ENCODE measurements around the gene SPATA20.

- TF ChIP-seq POLR2A (IDR thresholded peaks at IDR 0.05) = no peak
- TF ChIP-seq, protein P1, sequence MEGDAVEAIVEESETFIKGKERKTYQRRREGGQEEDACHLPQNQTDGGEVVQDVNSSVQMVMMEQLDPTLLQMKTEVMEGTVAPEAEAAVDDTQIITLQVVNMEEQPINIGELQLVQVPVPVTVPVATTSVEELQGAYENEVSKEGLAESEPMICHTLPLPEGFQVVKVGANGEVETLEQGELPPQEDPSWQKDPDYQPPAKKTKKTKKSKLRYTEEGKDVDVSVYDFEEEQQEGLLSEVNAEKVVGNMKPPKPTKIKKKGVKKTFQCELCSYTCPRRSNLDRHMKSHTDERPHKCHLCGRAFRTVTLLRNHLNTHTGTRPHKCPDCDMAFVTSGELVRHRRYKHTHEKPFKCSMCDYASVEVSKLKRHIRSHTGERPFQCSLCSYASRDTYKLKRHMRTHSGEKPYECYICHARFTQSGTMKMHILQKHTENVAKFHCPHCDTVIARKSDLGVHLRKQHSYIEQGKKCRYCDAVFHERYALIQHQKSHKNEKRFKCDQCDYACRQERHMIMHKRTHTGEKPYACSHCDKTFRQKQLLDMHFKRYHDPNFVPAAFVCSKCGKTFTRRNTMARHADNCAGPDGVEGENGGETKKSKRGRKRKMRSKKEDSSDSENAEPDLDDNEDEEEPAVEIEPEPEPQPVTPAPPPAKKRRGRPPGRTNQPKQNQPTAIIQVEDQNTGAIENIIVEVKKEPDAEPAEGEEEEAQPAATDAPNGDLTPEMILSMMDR (IDR thresholded peaks at IDR 0.05) = no peak
These were observed 15.5 kb downstream of the SPATA20 start for GRCh38 chr17:50562242-50563091.

All from ovary (tissue), 3 donors.